ENCODE results near the gene GNL1. TPM values are rescaled to one million over a fixed set of nuclear protein-coding genes. Genes with fewer than 3 reads are reported as not detected.

The GNL1 gene, protein sequence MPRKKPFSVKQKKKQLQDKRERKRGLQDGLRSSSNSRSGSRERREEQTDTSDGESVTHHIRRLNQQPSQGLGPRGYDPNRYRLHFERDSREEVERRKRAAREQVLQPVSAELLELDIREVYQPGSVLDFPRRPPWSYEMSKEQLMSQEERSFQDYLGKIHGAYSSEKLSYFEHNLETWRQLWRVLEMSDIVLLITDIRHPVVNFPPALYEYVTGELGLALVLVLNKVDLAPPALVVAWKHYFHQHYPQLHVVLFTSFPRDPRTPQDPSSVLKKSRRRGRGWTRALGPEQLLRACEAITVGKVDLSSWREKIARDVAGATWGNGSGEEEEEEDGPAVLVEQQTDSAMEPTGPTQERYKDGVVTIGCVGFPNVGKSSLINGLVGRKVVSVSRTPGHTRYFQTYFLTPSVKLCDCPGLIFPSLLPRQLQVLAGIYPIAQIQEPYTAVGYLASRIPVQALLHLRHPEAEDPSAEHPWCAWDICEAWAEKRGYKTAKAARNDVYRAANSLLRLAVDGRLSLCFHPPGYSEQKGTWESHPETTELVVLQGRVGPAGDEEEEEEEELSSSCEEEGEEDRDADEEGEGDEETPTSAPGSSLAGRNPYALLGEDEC
- 10 to 100 TPM; 25.7 to 32.1 TPM for total RNA-seq
- long read RNA-seq, full-length matches to known transcripts = 30 of 45 reads
- long read RNA-seq, partial matches to known transcripts = 10 of 45 reads
- long read RNA-seq, other reads (novel, unspliced or antisense) = 5 of 45 reads

DNA sequence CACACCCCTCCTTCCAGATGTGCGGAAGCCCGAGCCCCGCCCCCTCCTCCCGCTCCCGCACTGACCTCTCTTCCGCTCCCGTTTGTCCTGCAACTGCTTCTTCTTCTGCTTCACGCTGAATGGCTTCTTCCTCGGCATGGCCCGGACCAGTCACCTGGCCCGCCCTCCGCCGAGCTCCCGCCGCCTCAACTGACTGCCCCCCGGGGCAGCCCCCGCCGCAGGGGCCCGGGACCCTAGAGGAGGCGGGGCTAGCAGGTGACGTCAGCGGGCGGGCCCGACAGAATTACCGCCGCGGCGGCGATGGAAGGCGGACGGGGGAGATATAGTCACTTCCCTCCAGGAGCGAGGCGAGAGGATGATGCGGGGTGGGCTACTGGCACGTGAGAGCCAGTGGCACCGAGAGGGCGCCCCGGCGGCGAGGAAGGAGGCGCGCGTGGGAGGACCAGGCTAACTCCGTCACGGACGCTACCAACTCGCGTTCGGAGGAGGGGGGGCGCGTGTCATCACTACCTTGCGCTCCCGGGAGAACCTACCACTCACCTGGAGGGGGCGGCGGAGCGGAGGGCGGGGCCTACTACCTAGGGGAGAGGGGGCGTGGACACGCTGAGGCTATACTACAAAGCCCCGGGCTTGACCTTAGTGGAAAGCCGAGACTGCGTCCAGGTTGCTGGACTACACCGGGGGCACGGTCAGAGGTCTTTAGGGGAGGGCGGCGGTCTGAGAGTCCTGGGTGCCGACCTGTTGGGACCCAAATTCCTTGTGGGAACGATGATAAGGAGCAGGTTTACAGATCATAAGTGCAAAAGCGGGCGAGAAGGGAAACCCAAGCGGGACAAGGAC is at the start of gene GNL1:
Gene GNL1 (minus strand): TSS at position 424 of the 840 bp plus-strand sequence. CDS start 286 bp downstream, at position 138.
- ATAC-seq (peak; percentile 81 to 92), DNase-seq (peak; percentile 95)
- intact Hi-C loops (cut with DNase I) = no loop called here

DNA sequence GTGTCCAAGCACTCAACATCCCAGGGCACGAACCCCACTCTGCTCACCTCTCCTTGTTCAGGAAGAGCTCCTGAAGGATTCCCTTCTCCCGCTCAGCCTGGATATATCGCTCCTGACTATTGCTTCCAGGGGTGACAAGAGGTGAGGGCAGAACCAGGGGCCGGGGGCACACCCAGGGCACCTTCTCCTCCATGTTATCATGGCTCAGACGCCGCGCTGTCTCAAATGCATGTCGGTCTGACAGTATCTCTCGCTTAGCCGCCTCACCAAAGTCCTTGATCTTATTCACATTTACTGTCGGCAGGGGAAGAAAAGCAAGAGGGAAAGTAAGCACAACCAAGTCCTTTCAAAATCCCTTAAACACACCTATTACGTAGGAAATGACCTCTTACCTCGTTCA is 47.7 kb upstream of the GNL1 start:
- no peak for ATAC-seq
- intact Hi-C loops (cut with DNase I) = no loop called here
- no peak for DNase-seq

DNA sequence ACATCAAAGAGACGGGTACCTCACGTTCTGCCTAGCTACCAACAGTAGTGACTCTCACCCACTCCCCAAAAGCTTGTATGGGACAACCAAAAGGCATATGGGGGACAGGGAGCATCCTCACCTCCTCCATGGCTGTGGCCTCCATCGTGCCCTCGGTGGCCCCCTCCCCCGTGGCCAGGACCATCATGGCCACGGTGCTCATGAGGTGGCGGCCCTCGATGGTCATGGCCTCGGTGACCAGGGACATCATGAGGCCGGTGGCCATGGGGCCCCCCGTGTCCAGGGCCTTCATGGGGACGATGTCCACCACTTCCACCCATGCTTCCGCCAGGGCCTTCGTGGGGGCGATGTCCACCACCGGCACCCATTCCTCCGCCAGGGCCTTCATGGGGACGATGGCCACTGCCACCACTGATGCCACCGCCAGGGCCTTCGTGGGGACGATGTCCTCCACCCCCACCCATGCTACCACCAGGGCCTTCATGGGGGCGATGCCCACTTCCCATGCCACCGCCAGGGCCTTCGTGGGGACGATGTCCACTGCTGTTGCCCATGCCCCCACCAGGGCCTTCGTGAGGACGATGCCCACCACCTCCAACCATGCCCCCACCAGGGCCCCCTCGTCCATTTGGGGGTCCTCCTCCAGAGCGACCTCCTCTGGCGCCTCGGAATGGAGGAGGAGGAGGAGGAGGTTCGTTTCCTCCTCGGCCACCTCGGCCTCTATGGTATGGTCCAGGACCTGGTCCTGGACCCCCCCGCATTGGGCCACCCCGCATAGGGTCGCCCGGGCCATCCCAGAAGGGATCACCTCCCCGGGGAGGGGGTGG is 45.7 kb upstream of the GNL1 start:
- no peak for DNase-seq
- ATAC-seq = no peak
- intact Hi-C loops (cut with DNase I) = no loop called here

DNA sequence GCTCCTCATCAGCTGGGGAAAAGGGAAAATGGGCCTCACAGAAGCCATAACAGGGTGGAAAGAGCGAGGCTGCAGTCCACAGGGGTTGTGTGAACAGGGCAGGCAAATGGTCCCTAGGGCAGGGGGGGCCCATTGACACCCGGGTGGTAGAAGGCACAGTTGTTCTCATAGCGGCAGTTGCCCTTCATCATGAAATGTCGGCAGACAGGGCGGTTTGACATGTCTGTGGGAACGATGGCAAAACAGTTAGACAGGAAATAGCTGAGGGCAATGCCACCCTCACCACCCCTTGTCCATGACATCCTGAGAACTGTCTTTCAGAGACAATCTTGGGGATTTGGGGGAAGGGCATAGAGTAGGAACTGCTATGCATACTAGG is 45.1 kb upstream of the GNL1 start:
- DNase-seq = no peak
- ATAC-seq = no peak
- intact Hi-C loops (cut with DNase I) = no loop called here

DNA sequence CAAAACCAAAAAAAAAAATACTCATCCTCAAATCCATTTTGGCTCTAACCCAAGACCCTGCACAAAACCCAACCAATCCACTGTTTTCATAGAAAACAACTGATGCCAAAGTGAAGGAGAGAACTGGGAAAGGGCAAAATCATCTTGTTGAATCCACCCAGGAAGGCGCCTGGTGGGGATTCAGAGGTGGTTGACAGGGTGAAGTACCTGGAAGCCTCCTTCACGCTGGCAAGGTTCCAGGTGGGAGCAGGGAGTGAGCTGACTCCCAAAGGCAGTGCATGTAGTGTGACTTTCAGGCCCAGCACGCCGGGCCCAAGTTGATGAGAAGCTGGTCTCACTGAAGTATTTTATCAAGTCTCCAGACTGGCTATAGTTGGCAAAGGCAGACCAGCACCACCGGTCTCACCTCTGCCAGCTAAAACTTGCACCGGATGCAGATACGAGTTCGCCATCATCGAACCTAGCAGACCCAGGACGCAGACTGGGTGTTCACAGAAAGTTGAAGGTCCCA is 44.2 kb upstream of the GNL1 start:
- ATAC-seq (no peak), DNase-seq (peak; percentile 44)
- intact Hi-C loops (cut with DNase I) = no loop called here

DNA sequence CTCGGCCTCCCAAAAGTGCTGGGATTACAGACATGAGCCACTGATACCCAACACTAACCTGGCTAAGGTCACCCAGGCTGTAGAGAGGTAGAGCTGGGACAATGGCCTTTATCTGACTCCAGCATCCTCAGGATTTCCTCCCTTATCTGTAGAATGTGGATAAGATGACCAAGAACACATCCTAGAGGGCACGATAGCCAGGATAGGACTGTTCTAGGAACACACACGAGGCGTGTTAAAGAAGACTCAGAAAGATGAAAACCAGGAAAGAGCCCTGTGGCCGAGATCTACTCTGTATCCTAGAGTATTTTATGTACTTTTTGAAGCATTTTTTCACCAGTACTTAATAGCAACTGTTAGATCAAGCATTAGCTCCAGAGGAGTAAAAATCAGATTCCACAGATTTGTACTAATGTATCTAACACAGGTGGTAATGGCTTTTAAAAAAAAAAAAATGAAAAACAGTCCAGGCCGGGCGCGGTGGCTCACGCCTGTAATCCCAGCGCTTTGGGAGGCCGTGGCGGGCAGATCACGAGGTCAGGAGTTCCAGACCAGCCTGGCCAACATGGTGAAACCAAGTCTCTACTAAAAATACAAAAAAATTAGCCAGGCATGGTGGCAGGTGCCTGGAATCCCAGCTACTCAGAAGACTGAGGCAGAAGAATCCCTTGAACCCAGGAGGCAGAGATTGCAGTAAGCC is 43.5 kb upstream of the GNL1 start:
- intact Hi-C loops (cut with DNase I) = loop anchor here in 1 of 2 donors (5.0 kb wide), 1 partner anchor 117 kb away; no protein-coding TSS in a partner anchor
- ATAC-seq (no peak), DNase-seq (no peak)

DNA sequence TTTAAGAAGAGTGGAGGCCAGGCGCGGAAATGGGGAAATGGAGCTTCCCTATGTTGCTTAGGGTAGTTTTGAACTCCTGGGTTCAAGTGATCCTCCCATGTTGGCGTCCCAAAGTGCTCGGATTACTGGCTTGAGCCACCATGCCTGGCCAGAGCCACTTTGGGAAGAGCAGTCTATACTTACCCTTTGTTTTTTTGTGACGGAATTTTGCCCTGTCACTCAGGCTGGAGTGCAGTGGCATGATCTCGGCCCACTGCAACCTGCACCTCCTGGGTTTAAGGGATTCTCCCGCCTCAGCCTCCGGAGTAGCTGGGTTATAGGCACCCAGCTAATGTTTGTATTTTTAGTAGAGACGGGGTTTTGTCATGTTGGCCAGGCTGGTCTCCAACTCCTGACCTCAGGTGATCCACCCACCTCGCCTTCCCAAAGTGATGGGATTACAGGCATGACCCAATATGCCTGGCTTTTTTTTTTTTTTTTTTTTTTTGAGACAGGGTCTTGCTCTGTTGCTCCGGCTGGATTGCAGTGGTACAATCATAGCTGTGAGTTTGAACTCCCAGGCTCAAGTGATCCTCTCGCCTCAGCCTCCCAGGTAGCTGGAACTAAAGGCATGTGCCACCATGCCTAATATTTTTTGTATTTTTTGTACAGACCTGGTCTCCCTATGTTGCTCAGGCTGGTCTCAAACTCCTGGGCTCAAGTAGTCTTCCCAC is 42.8 kb upstream of the GNL1 start:
- DNase-seq = no peak
- ATAC-seq = no peak
- intact Hi-C loops (cut with DNase I) = loop anchor here in 1 of 2 donors (5.0 kb wide), 1 partner anchor 117 kb away; no protein-coding TSS in a partner anchor

DNA sequence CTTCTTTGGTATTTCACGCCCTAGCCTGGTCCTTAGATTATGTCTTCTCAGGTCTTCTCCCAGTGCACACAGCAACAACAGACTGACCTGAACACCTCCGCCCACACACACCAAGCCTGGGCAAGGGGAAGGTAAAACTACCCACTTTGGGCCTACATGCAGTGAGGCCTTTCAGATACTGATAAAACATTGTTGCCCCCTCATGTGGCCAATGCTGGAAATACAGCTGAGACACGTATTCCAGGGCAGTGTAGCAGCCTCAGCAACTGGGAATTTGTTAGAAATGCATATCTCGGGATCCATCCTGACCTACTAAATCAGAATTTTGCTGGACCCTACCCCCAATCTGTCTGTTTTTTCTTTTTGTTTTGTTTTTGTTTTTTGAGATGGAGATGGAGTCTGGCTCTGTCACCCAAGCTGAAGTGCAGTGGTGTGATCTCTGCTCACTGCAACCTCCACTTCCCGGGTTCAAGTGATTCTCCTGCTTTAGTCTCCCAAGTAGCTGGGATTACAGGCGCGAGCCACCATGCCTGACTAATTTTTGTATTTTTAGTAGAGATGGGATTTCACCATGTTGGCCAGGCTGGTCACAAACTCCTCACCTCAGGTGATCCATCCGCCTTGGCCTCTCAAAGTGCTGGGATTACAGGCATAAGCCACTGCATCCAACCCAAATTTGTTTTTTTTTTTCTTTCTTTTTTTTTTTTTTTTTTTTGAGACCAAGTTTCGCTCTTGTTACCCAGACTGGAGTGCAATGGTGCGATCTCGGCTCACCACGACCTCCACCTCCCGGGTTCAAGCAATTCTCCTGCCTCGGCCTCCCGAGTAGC is 41.2 kb upstream of the GNL1 start:
- ATAC-seq = peak; percentile 71 to 77
- intact Hi-C loops (cut with DNase I) = loop anchor here in 1 of 2 donors (5.0 kb wide), 1 partner anchor 115 kb away; no protein-coding TSS in a partner anchor
- peak; percentile 82 for DNase-seq

DNA sequence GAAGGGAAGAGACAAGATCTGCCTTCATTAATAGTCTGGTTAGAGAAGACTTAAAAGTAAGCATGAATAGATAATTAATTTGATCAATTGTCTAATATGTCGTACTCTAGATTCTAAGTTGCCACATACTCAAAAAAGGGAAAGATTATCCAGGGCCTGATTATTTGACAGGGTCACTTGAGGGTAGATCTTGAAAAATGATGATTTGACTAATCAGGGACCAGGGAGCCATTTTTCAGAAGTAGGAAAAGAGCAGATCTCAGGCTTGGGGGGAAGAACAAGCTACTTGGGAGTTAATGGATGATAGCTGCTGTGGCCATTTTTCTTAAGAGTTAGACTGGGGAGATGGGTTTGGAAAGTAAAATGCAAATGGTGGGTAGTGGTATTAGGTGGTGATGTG is 36.0 kb upstream of the GNL1 start:
- intact Hi-C loops (cut with DNase I) = loop anchor here in 1 of 2 donors (5.0 kb wide), 1 partner anchor 45 kb away; no protein-coding TSS in a partner anchor
- ATAC-seq = no peak
- no peak for DNase-seq

DNA sequence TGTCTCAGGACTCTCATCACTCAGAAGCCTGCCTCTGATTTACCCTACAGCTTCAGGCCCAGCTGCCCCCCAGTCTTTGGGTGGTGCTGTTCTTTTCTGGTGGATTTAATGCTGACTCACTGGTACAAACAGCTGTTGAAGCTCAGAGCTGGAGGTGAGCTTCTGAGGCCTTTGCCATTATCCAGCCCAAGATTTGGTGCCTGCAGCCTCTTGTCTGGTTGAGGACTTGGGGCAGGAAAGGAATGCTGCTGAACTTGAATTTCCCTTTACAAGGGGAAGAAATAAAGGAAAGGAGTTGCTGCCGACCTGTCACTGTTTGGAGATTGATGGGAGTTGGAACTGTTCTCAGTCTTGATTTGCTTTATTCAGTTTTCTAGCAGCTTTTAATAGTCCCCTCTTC is 34.7 kb upstream of the GNL1 start:
- intact Hi-C loops (cut with DNase I) = loop anchor here in 1 of 2 donors (5.0 kb wide), 1 partner anchor 44 kb away; no protein-coding TSS in a partner anchor
- ATAC-seq = peak in 1 of 2 donors; percentile 16
- DNase-seq = no peak

DNA sequence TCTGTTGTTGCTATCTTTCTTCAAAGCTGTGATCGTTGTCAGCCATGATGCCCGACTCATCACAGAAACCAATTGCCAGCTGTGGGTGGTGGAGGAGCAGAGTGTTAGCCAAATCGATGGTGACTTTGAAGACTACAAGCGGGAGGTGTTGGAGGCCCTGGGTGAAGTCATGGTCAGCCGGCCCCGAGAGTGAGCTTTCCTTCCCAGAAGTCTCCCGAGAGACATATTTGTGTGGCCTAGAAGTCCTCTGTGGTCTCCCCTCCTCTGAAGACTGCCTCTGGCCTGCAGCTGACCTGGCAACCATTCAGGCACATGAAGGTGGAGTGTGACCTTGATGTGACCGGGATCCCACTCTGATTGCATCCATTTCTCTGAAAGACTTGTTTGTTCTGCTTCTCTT is 34.2 kb upstream of the GNL1 start:
- intact Hi-C loops (cut with DNase I) = loop anchor here in 1 of 2 donors (5.0 kb wide), 1 partner anchor 43 kb away; no protein-coding TSS in a partner anchor
- DNase-seq = no peak
- ATAC-seq = no peak

DNA sequence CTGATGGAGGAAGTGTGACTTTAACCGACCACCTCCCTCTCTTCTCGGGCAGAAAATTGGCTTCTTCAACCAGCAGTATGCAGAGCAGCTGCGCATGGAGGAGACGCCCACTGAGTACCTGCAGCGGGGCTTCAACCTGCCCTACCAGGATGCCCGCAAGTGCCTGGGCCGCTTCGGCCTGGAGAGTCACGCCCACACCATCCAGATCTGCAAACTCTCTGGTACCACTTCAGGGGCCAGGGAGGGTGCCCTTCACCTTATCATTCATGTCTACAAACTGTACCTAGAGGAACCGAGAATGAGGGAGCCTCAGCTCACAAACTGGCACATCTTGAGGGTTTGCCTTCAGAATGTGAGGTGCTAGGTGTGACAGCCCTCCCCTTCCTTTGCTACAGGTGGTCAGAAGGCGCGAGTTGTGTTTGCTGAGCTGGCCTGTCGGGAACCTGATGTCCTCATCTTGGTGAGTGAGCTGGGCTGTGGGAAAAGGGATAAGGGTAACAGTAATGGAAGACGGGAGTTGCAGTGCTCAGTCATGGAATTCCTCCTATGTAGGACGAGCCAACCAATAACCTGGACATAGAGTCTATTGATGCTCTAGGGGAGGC is 33.6 kb upstream of the GNL1 start:
- DNase-seq (no peak), ATAC-seq (no peak)
- intact Hi-C loops (cut with DNase I) = loop anchor here in 1 of 2 donors (5.0 kb wide), 1 partner anchor 43 kb away; no protein-coding TSS in a partner anchor

DNA sequence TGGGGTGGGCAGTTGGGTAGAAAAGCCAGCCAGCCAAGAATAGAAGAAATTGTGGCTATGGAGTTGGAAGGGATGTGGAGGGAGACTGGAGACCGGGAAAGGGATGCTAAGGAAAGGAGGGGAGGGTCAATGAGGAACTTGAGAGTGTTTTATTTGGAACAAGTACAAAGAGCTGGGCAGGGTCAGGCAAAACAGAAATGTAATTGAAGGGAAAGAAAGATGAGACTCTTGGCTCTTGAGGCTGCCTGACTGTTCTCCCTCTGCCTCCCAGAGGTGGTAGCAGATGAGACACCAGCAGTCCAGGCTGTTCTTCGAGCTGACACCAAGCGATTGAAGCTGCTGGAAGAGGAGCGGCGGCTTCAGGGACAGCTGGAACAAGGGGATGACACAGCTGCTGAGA is 27.6 kb upstream of the GNL1 start:
- DNase-seq (no peak), ATAC-seq (no peak)
- intact Hi-C loops (cut with DNase I) = no loop called here

DNA sequence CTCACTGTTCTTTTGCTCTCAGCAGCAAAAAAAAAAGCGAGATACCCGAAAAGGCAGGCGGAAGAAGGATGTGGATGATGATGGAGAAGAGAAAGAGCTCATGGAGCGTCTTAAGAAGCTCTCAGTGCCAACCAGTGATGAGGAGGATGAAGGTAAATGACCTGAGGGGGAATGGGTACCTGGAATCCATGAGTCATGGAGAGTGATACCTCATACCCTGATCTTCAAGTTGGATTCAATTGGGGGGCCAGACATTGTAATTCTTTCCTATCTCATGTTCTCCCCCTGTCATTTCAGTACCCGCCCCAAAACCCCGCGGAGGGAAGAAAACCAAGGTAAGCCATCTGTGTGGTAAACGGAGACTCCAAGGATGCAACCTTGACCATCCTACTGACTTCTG is 21.8 kb upstream of the GNL1 start:
- intact Hi-C loops (cut with DNase I) = no loop called here
- no peak for DNase-seq
- ATAC-seq = no peak

DNA sequence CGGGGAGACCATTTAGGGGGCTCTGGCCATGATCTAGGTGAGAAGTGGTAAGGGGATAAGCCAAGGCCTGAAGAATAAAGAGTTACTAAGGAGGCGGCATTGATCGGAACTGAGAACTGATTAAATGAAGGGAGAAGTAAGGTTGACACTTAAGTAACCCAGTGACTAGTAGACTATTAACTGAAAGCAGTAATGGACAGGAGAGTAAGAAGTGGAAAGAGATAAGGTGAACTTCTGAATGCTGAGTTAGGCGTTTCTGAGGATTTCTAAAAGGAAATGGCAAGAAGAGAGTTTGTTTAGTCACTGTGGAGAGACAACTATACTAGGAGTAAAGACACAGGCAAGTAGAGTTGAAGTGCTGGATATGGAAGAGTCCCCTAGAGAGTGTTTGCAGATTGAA is 16.8 kb upstream of the GNL1 start:
- DNase-seq = no peak
- intact Hi-C loops (cut with DNase I) = no loop called here
- no peak for ATAC-seq

DNA sequence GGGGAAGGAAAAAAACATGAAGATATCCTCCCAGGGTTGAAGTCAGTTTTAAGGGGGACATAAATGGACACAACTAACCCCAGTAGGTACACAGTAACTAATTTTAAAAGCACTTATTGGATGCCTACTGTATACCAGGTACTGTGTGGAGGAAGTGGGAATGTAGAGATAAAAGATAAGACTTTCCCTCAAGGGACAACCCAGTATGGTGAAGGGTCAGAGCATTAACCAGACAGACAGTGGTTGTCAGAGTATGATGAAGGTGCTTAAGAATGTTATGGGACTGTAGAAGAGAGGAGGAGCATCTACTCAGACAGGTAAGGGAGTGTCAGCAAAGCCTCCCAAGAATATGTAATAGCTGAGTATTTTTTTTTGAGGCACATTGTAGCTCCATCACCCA is 15.9 kb upstream of the GNL1 start:
- no peak for ATAC-seq
- DNase-seq = no peak
- intact Hi-C loops (cut with DNase I) = no loop called here
